CD14-positive monocyte (primary cell): ENCODE data around the gene SMURF1. TPM values are rescaled to one million over a fixed set of nuclear protein-coding genes. Genes with fewer than 3 reads are reported as not detected.

Source experiments
- DNase-seq, 3 donors: peaks; one replicate each; pipeline ENCODE4 v3.0.0-alpha.2; 2011 to 2022
- H2AFZ ChIP-seq: 2 replicates; pipeline ENCODE4 v1.6.0; 2012; ENCODE audit warnings: mild to moderate bottlenecking, low read depth, low read length, inconsistent platforms; ENCODE audit not compliant: insufficient read depth, poor library complexity, severe bottlenecking
- H3K27ac ChIP-seq, 2 donors: 1 replicate in 1 of 2; 2 replicates in 1 of 2; pipeline ENCODE4 v1.5.1; 2012 to 2013; ENCODE audit warnings: low read length in 2 of 2, control low read depth in 1 of 2, inconsistent platforms in 1 of 2, low read depth in 1 of 2, mild to moderate bottlenecking in 1 of 2
- H3K27me3 ChIP-seq, 2 donors: one replicate each; pipeline versions ENCODE4 v1.6.0 to v1.6.1; 2011 to 2013; ENCODE audit warnings: low read length in 2 of 2; ENCODE audit not compliant: control insufficient read depth in 2 of 2, insufficient read depth in 2 of 2
- H3K36me3 ChIP-seq, 2 donors: replicated peaks in 1 of 2; 1 replicate in 1 of 2; 2 replicates in 1 of 2; pipeline versions ENCODE4 v1.5.1 to v1.6.1; 2012 to 2013; ENCODE audit warnings: low read length in 2 of 2, control low read depth in 1 of 2, inconsistent platforms in 1 of 2, mild to moderate bottlenecking in 1 of 2; ENCODE audit not compliant: insufficient read depth in 2 of 2, control insufficient read depth in 1 of 2
- H3K4me1 ChIP-seq, 2 donors: 1 replicate in 1 of 2; 2 replicates in 1 of 2; pipeline versions ENCODE4 v1.5.1 to v1.6.1; 2012 to 2013; ENCODE audit warnings: low read length in 2 of 2, control low read depth in 1 of 2, inconsistent platforms in 1 of 2, mild to moderate bottlenecking in 1 of 2, moderate library complexity in 1 of 2; ENCODE audit not compliant: insufficient read depth in 2 of 2, control insufficient read depth in 1 of 2
- H3K4me2 ChIP-seq: replicated peaks from 2 replicates; pipeline ENCODE3; 2012; ENCODE audit warnings: low read length, moderate library complexity, mild to moderate bottlenecking; ENCODE audit not compliant: poor library complexity, severe bottlenecking; ENCODE audit errors: extremely low read depth
- H3K4me3 ChIP-seq, 3 experiments: fragments of 200-600 bp in 1 of 3; sonication (generic) in 1 of 3; replicated peaks in 1 of 3; 1 replicate in 2 of 3; 2 replicates in 1 of 3; pipeline ENCODE4 v1.5.1; 2011 to 2013; ENCODE audit warnings: low read length in 3 of 3, mild to moderate bottlenecking in 3 of 3, control low read depth in 2 of 3, low read depth in 2 of 3, inconsistent platforms in 1 of 3, moderate library complexity in 1 of 3
- H3K79me2 ChIP-seq: 2 replicates; pipeline ENCODE4 v1.6.0; 2012; ENCODE audit warnings: mild to moderate bottlenecking, control low read depth, inconsistent platforms, low read length, moderate library complexity; ENCODE audit not compliant: insufficient read depth
- H3K9ac ChIP-seq: 2 replicates; pipeline ENCODE4 v1.6.0; 2017; ENCODE audit warnings: low read length, mild to moderate bottlenecking; ENCODE audit not compliant: insufficient read depth, poor library complexity, severe bottlenecking
- H3K9me3 ChIP-seq, 2 donors: replicated peaks in 1 of 2; 1 replicate in 1 of 2; 2 replicates in 1 of 2; pipeline versions ENCODE4 v1.5.1 to v1.6.1; 2012 to 2013; ENCODE audit warnings: low read length in 2 of 2, control low read depth in 1 of 2; ENCODE audit not compliant: control insufficient read depth in 1 of 2, insufficient read depth in 1 of 2
- H4K20me1 ChIP-seq: 2 replicates; pipeline ENCODE4 v1.6.0; 2012; ENCODE audit warnings: mild to moderate bottlenecking, low read length, control low read depth, moderate library complexity; ENCODE audit not compliant: insufficient read depth
- H3K27ac Mint-ChIP-seq, 7 donors: one replicate each; pipeline ENCODE4 v1.8.0; 2020; ENCODE audit warnings: mild to moderate bottlenecking in 7 of 7, mixed read lengths in 7 of 7, moderate library complexity in 6 of 7, inconsistent platforms in 2 of 7
- H3K27me3 Mint-ChIP-seq, 3 donors: one replicate each; pipeline ENCODE4 v1.8.0; 2021 to 2022; ENCODE audit warnings: low read depth in 3 of 3, mild to moderate bottlenecking in 3 of 3, mixed read lengths in 3 of 3, moderate library complexity in 3 of 3, inconsistent platforms in 1 of 3
- H3K36me3 Mint-ChIP-seq, 2 donors: one replicate each; pipeline ENCODE4 v1.8.0; 2020; ENCODE audit warnings: mixed read lengths in 2 of 2, inconsistent platforms in 1 of 2, mild to moderate bottlenecking in 1 of 2
- H3K4me1 Mint-ChIP-seq: one replicate; pipeline ENCODE4 v1.8.0; 2020; ENCODE audit warnings: mild to moderate bottlenecking, mixed read lengths
- H3K4me3 Mint-ChIP-seq, 2 donors: one replicate each; pipeline ENCODE4 v1.8.0; 2020; ENCODE audit warnings: mild to moderate bottlenecking in 2 of 2, mixed read lengths in 2 of 2, moderate library complexity in 1 of 2
- H3K9me3 Mint-ChIP-seq, 7 donors: one replicate each; pipeline ENCODE4 v1.8.0; 2020 to 2022; ENCODE audit warnings: mixed read lengths in 7 of 7, mild to moderate bottlenecking in 6 of 7, moderate library complexity in 6 of 7, inconsistent platforms in 2 of 7
- CTCF ChIP-seq: fragments of 200-600 bp; IDR thresholded peaks from one replicate; pipeline ENCODE4 v1.8.0; 2022; ENCODE audit warnings: antibody characterized with exemption, mild to moderate bottlenecking
- WGBS: methylation state at CpG from one replicate; pipeline ENCODE4 v1.1.5; 2013; ENCODE audit warnings: missing lambda C conversion rate; ENCODE audit not compliant: insufficient coverage; 5-methylcytosine and 5-hydroxymethylcytosine counted together
- intact Hi-C, 2 donors: fragments of 100-400 bp; cut with micrococcal nuclease; formaldehyde crosslinking; loops; one replicate each; pipeline versions ENCODE4 v1.15.0 to v1.15.1; 2023
- polyA plus RNA-seq, 3 donors: library from polyadenylated mRNA; depleted of rRNA in 1 of 3; unstranded in 2 of 3; stranded (reverse) in 1 of 3; fragments of 300-500 nt in 2 of 3; fragments of >200 nt in 1 of 3; fragmentation: Illumina TruSeq in 2 of 3; gene quantifications; 1 replicate in 2 of 3; 2 replicates in 1 of 3; pipeline ENCODE4 v1.2.3, GENCODE V29; 2012 to 2021

SMURF1 gene
- polyA plus RNA-seq, 3 donors: 0.48 to 15.8 (median 1.6) TPM

DNA sequence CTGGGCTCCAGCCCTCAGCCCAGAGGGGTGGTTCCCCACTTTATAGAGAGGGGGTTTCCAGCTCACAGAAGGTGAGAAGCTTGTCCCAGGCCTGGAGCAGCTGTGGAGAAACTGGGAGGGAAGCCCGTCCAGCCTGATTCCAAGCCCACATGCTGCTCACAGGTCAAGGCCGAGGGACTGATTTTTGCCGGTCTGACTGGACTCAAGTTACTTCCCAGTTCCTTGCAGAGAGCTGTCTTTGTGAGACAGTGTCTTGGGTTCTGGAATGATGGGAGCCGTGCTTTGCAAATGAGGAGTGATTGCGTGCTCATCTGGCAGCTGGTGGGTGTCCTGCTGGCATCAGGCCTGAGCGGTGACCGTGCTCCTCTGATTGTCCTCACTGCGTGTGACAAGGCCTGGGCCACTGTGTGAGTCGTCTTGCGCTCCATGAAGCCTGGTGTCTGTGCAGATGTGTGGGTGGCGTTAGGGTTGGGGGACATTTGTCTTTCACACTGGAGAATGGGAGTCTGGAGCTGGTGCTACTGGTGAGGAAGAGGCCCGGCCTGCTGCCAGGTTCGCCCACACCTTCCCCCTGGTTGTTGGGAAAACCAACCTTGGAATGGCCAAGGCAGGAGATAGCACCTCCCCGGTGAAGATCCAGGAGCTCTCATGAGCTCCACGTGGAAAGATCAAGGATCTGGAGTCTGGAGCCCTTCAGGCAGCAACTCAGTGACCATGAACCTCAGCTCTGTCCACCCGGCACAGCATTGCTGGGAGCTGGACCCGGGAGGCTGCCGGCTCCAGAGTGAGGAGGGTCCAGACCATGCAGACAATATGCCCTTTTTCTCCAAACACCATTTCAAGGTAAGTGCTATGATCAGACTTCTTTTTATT is 129.6 kb downstream of the SMURF1 start:
- Histone ChIP-seq H3K4me1 (no peaks in the 10 kb centered on the region), H3K27me3 (no peaks in the 10 kb centered on the region), H3K9ac (no peak overlapping the region), H3K4me2 (no peak overlapping the region), H2AFZ (no peak overlapping the region), H3K27ac (no peak overlapping the region), H3K79me2 (no peaks in the 10 kb centered on the region), H3K9me3 (no peaks in the 10 kb centered on the region), H4K20me1 (no peaks in the 10 kb centered on the region), H3K4me3 (no peak overlapping the region), H3K36me3 (peaks cover 52 to 75% of the 10 kb centered on the region in 2 donors)
- Mint-ChIP-seq H3K27ac (peak overlapping the region in 2 of 7 donors; percentile 6 to 60), H3K4me1 (no peaks in the 10 kb centered on the region), H3K9me3 (peaks cover 0 to 1% (median 0%) of the 10 kb centered on the region in 7 donors), H3K4me3 (no peak overlapping the region), H3K36me3 (peaks cover 69 to 87% of the 10 kb centered on the region in 2 donors), H3K27me3 (no peaks in the 10 kb centered on the region)
- WGBS: over 99% methylated on average over 17 of the region's 18 CpGs
- TF ChIP-seq CTCF: no peak
- intact Hi-C loops: no loop called here
- no peak for DNase-seq

DNA sequence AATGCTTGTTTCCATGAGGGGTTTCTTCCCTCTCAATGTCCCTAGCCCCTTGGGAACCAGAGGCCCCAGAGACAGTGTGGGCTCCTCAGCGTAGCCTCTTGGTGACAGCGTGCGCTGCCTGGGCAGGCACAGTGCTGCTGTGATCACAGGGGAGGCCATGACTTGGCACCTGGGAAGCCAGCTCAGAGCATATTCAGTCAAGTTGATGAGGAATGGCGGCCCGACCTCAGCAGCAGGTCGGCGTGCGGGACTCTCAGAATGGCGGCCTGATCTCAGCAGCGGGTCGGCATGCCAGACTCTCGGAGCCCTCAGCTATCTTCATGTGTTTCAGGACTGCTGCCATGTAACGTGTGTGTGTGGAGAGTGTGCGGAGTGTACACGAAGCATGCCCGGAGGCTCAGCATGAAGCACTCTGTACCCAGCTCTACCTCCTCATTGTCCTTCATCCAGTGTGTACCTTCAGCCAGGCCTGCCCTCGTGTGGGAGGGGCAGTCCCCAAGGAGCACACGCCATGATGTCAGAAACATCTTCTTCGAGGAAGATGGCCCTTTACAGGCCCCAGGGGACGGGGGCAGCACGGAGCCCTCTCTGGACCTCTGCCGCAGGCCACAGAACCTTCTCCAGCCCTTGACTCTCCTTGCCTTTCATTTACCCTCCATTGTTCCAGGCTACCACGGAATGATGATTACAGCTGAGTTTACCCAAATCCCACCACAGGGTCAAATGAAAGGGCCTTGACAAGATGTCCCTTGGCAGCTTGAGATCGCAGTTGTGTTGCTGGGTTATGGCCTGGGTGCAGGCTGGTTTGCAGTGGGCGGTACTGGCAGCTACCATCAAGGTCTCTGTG is 130.4 kb downstream of the SMURF1 start:
- Mint-ChIP-seq H3K36me3 (peaks cover 74 to 88% of the 10 kb centered on the region in 2 donors), H3K27ac (no peak overlapping the region), H3K27me3 (no peaks in the 10 kb centered on the region), H3K9me3 (peaks cover 0 to 1% (median 0%) of the 10 kb centered on the region in 7 donors), H3K4me3 (no peak overlapping the region), H3K4me1 (no peaks in the 10 kb centered on the region)
- TF ChIP-seq CTCF: no peak
- Histone ChIP-seq H3K9ac (no peak overlapping the region), H3K4me3 (no peak overlapping the region), H3K27ac (no peak overlapping the region), H4K20me1 (no peaks in the 10 kb centered on the region), H3K4me1 (no peaks in the 10 kb centered on the region), H3K36me3 (peaks cover 61 to 75% of the 10 kb centered on the region in 2 donors), H3K79me2 (no peaks in the 10 kb centered on the region), H3K27me3 (no peaks in the 10 kb centered on the region), H3K9me3 (no peaks in the 10 kb centered on the region), H2AFZ (no peak overlapping the region), H3K4me2 (no peak overlapping the region)
- intact Hi-C loops: no loop called here
- no peak for DNase-seq
- WGBS: 99% methylated on average over 20 of the region's 25 CpGs
